A673 (cell line): ENCODE results near the gene NLRP9. TPM values are rescaled to one million over a fixed set of nuclear protein-coding genes. Genes with fewer than 3 reads are reported as not detected.

Experiments used
- BruUV-seq: library from RNA; stranded (reverse); fragments of 400-500 nt; replicated peaks from 2 replicates; lab custom pipeline; 2021; lab: Mats Ljungman, UMichigan
- CTCF ChIA-PET: fragments of 300-600 bp; sonication (Branson Sonifier 250); formaldehyde crosslinking; loops from one replicate; lab custom pipeline; 2022; ENCODE audit warnings: antibody characterized with exemption; lab: Charles Lee
- POLR2A ChIA-PET: fragments of 300-600 bp; sonication (Branson Sonifier 250); formaldehyde crosslinking; loops from one replicate; lab custom pipeline; 2022; ENCODE audit warnings: antibody characterized with exemption; ENCODE audit not compliant: low non-redundant PET; lab: Charles Lee
- DNase-seq: peaks from one replicate; pipeline ENCODE4 v3.0.0-alpha.2; 2015; ENCODE audit warnings: low spot score
- H3K27ac ChIP-seq: fragments of 200-600 bp; sonication (generic); 2 replicates; pipeline ENCODE4 v1.5.1; 2016; ENCODE audit warnings: mixed run types, low read depth, mild to moderate bottlenecking, mixed read lengths, antibody characterized with exemption, low read length; ENCODE audit not compliant: poor library complexity, severe bottlenecking
- H3K27me3 ChIP-seq: fragments of 200-600 bp; sonication (generic); replicated peaks from 2 replicates; pipeline ENCODE4 v1.6.1; 2017; ENCODE audit warnings: mixed run types, low read depth, mild to moderate bottlenecking, mixed read lengths, antibody characterized with exemption, low read length; ENCODE audit not compliant: insufficient read depth, poor library complexity
- H3K36me3 ChIP-seq: fragments of 200-600 bp; sonication (generic); 2 replicates; pipeline ENCODE4 v1.6.1; 2016; ENCODE audit warnings: mixed run types, mild to moderate bottlenecking, mixed read lengths, antibody characterized with exemption, low read length; ENCODE audit not compliant: insufficient read depth, poor library complexity, severe bottlenecking
- H3K4me1 ChIP-seq: fragments of 200-600 bp; sonication (generic); 2 replicates; pipeline ENCODE4 v1.6.1; 2017; ENCODE audit warnings: mixed run types, mild to moderate bottlenecking, mixed read lengths, antibody characterized with exemption, low read length; ENCODE audit not compliant: insufficient read depth, poor library complexity, severe bottlenecking
- H3K4me3 ChIP-seq: fragments of 200-600 bp; sonication (generic); 2 replicates; pipeline ENCODE4 v1.5.1; 2016; ENCODE audit warnings: low read depth, mixed run types, mild to moderate bottlenecking, mixed read lengths, low read length; ENCODE audit not compliant: poor library complexity, severe bottlenecking
- H3K9me3 ChIP-seq: fragments of 200-600 bp; sonication (generic); 2 replicates; pipeline ENCODE4 v1.6.1; 2016; ENCODE audit warnings: mixed run types, low read depth, mild to moderate bottlenecking, mixed read lengths, antibody characterized with exemption, low read length; ENCODE audit not compliant: poor library complexity, severe bottlenecking
- CTCF ChIP-seq: fragments of 300-800, 200-600 bp; sonication (generic); conservative IDR thresholded peaks from 2 replicates; pipeline ENCODE4 v1.5.1; 2017; ENCODE audit warnings: low read depth, mild to moderate bottlenecking, antibody characterized with exemption, low read length, moderate library complexity, mixed read lengths
- EZH2 ChIP-seq: fragments of 200-600 bp; sonication (generic); IDR thresholded peaks from 2 replicates; pipeline ENCODE4 v1.6.1; 2017; ENCODE audit warnings: borderline replicate concordance, low read depth, mild to moderate bottlenecking, mixed read lengths, antibody characterized with exemption, low read length; ENCODE audit not compliant: poor library complexity, severe bottlenecking
- intact Hi-C: fragments of 100-400 bp; cut with micrococcal nuclease; formaldehyde crosslinking; loops from one replicate; pipeline ENCODE4 v1.10.0; 2022; ENCODE audit not compliant: unreplicated experiment
- total RNA-seq: library from RNA; stranded (reverse); gene quantifications from 2 replicates; pipeline ENCODE4 v1.2.3, GENCODE V29; 2021

NLRP9 gene
- total RNA-seq, 1 experiment from 2014 or later = not detected

GRCh38 chr19:55697069-55697440 is 41.1 kb downstream of the NLRP9 start:
- H3K36me3 ChIP-seq = peaks cover 32% of the 10 kb centered on the region
- intact Hi-C loops = no loop called here
- H3K27ac ChIP-seq = no peak overlapping the region
- TF ChIP-seq EZH2 (no peak), CTCF (no peak)
- POLR2A ChIA-PET = no interaction called here
- DNase-seq = no peak
- no peaks in the 10 kb centered on the region for H3K4me1 ChIP-seq
- no peak overlapping the region for H3K4me3 ChIP-seq
- H3K27me3 ChIP-seq = no peaks in the 10 kb centered on the region
- no peaks in the 10 kb centered on the region for H3K9me3 ChIP-seq
- CTCF ChIA-PET = no interaction called here
- no TSS peak for BruUV-seq

DNA sequence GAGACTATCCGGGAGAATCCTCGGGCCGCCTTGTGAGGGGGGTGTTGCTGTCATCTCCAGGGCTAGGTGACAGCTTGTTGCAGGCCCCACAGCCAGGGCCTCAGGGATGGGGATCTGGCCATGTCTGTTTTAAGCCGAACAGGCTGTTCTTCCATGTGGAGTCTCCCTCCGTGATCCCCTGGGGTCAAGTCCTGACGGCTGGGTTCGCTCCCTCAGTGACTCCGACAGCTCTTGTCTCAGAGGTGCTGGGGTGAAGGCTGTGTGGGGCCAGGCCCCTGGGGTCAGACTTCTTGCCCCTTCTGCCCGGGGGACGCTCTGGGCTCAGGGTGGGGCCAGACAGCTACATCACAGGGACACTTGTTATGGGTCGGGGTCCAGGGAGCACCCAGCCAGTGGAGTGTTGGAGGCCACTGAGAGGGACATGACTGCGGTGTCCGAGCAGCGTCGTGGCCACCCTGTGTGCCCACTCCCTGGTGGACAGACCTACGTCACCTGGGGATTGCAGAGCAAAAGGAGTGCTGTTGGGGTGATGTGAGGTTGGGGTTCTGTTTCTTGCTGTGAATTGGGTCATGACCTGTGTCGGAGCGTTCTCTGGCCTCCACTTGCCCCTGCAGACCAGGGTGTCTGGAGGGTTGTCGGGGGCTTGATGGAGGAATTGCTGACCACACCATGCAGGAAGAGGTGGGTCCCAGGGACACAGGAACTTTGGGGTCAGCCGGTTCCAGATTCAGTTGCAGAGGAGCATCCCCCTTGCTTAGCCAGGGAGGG is 41.7 kb downstream of the NLRP9 start:
- no peak for DNase-seq
- H3K4me3 ChIP-seq = no peak overlapping the region
- POLR2A ChIA-PET = no interaction called here
- no peaks in the 10 kb centered on the region for H3K27me3 ChIP-seq
- TF ChIP-seq EZH2 (no peak), CTCF (no peak)
- peaks cover 36% of the 10 kb centered on the region for H3K36me3 ChIP-seq
- no peaks in the 10 kb centered on the region for H3K9me3 ChIP-seq
- no TSS peak for BruUV-seq
- CTCF ChIA-PET = no interaction called here
- intact Hi-C loops = no loop called here
- H3K4me1 ChIP-seq = no peaks in the 10 kb centered on the region
- H3K27ac ChIP-seq = no peak overlapping the region

DNA sequence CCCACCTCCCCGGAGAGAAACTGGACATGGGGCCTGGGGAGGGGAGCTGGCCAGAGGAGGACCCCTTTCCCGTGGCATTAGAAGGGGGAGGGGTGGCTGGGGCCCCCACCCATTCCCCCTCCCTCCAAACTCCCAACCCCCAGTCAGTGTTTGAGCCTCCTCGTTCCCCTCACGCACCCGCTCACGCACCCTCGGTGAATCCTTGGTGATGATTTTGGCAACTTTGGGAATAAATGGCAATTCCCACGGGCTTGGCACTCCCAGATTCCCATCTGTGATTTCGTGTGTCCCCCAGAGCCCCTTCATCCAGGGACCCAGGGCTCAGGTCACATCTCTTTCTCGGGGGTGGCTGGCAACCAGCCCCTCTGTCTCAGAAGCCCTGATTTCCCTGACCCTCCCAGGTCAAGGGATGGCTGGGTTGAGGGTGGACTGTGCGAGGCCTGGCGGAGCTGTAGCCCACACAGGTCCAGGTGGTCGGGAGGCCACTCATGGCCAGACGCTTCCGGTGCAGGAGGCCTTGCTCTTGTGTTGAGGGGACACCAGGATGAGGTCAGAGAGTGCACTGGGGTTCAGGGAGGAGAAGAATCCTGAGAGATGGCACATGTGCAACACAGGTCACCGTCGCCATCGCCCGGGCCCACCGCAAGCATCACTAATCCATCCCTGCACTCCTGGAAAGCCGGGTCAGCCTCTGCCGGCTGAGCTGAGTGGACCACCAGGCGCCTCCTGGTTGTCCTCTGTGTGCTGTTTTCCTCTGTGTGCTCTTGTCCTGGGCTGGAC is 42.5 kb downstream of the NLRP9 start:
- H3K27me3 ChIP-seq = no peaks in the 10 kb centered on the region
- ChIA-PET POLR2A (no interaction called here), CTCF (no interaction called here)
- intact Hi-C loops = no loop called here
- no TSS peak for BruUV-seq
- DNase-seq = no peak
- no peak overlapping the region for H3K4me3 ChIP-seq
- peaks cover 38% of the 10 kb centered on the region for H3K36me3 ChIP-seq
- H3K9me3 ChIP-seq = no peaks in the 10 kb centered on the region
- H3K4me1 ChIP-seq = no peaks in the 10 kb centered on the region
- no peak overlapping the region for H3K27ac ChIP-seq
- TF ChIP-seq EZH2 (no peak), CTCF (no peak)
